Measurements from ENCODE around the gene THAP8.
"Not testable (repeated sequence)": the region's sequence is repeated elsewhere in the genome, so short reads cannot be mapped to it uniquely, and the experiment has no call there.

The THAP8 gene

DNA sequence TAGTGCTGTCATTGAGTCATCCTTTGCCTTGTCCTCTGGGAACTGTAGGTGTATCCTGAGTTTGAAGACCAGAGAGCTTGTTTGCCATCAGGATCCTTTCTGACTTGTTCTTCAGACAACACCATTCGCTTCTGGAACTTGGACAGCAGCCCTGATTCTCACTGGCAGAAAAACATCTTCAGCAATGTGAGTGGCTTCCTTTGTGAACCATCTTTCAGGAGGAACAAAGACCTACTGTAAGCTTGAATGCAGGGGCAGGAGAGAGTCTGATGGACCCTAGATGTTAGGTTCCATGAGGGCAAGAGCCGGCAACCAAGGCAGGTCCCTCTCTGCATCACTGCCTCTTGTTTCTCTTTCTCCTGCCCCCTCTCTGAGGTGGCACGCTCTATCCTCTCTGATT, 27.3 kb upstream of the THAP8 start:
- DNase-seq (ENCODE audit: extremely low read depth, insufficient read length): no peak
- Histone ChIP-seq H3K4me3 (replicated peaks; ENCODE audit: low read depth, low read length) (no peak overlapping the region), H3K36me3 (ENCODE audit: control insufficient read depth, insufficient read depth, low read length) (peaks cover 17% of the 10 kb centered on the region), H3K27me3 (replicated peaks; ENCODE audit: control insufficient read depth, insufficient read depth, low read length) (no peaks in the 10 kb centered on the region)
- TF ChIP-seq, protein P1, sequence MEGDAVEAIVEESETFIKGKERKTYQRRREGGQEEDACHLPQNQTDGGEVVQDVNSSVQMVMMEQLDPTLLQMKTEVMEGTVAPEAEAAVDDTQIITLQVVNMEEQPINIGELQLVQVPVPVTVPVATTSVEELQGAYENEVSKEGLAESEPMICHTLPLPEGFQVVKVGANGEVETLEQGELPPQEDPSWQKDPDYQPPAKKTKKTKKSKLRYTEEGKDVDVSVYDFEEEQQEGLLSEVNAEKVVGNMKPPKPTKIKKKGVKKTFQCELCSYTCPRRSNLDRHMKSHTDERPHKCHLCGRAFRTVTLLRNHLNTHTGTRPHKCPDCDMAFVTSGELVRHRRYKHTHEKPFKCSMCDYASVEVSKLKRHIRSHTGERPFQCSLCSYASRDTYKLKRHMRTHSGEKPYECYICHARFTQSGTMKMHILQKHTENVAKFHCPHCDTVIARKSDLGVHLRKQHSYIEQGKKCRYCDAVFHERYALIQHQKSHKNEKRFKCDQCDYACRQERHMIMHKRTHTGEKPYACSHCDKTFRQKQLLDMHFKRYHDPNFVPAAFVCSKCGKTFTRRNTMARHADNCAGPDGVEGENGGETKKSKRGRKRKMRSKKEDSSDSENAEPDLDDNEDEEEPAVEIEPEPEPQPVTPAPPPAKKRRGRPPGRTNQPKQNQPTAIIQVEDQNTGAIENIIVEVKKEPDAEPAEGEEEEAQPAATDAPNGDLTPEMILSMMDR (IDR thresholded peaks at IDR 0.05; ENCODE audit: insufficient read depth, low read length, poor library complexity, severe bottlenecking): no peak

DNA sequence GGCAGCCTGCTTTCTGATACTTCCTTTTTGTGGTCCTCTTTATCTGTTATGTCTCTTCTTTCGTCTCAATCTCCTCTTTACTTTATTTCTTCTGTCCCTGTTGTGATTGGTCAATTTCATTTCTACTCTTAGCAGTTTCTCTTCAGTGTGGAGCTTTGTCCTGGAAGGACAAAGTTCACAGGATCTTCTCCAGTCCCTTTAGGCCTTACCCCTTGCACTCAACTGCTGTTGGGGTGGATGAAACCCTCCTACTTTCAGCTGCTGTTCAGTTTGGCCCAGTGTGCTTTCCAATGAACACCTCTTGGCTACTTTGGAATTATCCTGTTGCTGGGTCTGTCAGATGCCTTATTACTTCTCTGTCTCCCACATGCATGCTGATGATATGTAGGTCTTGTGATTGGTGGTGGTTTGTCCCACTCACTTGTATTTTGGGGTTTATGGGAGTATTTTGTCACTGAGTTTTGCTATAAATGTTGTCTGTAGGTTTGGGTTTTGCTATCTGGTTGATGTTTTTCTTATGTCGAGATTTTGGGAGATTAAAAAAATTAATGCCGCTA, 25.4 kb upstream of the THAP8 start:
- no peak for DNase-seq (ENCODE audit: extremely low read depth, insufficient read length)
- Histone ChIP-seq H3K4me3 (replicated peaks; ENCODE audit: low read depth, low read length) (no peak overlapping the region), H3K36me3 (ENCODE audit: control insufficient read depth, insufficient read depth, low read length) (peaks cover 14% of the 10 kb centered on the region), H3K27me3 (replicated peaks; ENCODE audit: control insufficient read depth, insufficient read depth, low read length) (no peaks in the 10 kb centered on the region)
- TF ChIP-seq, protein P1 (IDR thresholded peaks at IDR 0.05; ENCODE audit: insufficient read depth, low read length, poor library complexity, severe bottlenecking): no peak

DNA sequence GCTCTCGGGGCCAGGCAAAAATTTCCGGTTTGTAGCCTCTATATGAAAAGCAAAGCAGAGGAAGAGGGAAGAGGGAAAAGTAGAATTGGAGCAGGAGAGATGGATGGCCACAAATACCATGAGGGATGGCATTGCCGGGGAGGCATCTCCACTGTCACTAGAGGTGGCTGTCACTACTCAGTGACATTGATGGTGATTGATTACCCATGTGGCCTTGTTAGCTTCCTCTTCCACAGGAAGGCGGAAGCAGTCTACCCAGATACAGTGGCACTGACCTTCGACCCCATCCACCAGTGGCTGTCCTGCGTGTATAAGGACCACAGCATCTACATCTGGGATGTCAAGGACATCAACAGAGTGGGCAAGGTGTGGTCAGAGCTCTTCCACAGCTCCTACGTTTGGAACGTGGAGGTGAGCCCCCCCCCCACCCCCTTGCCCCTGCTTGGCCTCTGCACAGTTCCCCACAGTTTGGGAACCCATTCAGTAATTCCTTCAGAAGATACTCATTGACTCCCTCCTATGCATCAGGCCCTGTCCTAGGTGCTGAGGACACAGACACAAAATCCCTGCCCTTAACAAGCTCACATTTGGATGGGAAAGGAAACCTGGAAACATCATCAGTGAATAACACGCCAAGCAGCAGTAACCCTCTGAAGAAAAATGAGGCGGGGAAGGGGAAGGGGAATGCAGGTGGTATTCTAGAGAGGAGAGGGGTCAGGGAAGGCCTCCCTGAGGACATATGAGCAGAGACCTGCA, 19.2 kb upstream of the THAP8 start:
- DNase-seq (ENCODE audit: extremely low read depth, insufficient read length): no peak
- TF ChIP-seq, protein P1 (IDR thresholded peaks at IDR 0.05; ENCODE audit: insufficient read depth, low read length, poor library complexity, severe bottlenecking): no peak
- Histone ChIP-seq H3K4me3 (replicated peaks; ENCODE audit: low read depth, low read length) (no peak overlapping the region), H3K36me3 (ENCODE audit: control insufficient read depth, insufficient read depth, low read length) (peaks cover 7% of the 10 kb centered on the region), H3K27me3 (replicated peaks; ENCODE audit: control insufficient read depth, insufficient read depth, low read length) (no peaks in the 10 kb centered on the region)

DNA sequence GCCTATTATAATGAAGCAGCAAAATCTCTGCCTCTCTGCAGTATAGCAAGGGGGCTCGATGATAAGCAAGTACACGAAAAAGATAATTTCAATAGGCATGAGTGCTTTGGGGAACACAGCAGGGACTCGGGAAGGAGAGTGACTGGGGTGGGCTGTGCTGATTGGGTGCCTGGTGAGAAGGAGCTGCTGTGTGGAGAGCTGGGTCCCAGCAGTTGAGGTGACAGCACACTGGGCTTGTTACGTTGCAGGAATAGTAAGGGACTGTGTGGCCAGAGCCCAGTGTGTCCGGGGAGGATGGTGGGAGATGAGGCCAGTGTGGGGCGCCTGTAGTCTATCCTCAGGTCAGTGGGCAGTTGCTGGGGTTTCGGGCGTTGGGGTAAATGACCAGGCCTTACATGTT, 18.0 kb upstream of the THAP8 start:
- H3K4me3 ChIP-seq (replicated peaks; ENCODE audit: low read depth, low read length): no peak overlapping the region
- DNase-seq (ENCODE audit: extremely low read depth, insufficient read length): no peak
- TF ChIP-seq, protein P1 (IDR thresholded peaks at IDR 0.05; ENCODE audit: insufficient read depth, low read length, poor library complexity, severe bottlenecking): no peak
- peaks cover 12% of the 10 kb centered on the region for H3K36me3 ChIP-seq (ENCODE audit: control insufficient read depth, insufficient read depth, low read length)
- H3K27me3 ChIP-seq (replicated peaks; ENCODE audit: control insufficient read depth, insufficient read depth, low read length): no peaks in the 10 kb centered on the region

DNA sequence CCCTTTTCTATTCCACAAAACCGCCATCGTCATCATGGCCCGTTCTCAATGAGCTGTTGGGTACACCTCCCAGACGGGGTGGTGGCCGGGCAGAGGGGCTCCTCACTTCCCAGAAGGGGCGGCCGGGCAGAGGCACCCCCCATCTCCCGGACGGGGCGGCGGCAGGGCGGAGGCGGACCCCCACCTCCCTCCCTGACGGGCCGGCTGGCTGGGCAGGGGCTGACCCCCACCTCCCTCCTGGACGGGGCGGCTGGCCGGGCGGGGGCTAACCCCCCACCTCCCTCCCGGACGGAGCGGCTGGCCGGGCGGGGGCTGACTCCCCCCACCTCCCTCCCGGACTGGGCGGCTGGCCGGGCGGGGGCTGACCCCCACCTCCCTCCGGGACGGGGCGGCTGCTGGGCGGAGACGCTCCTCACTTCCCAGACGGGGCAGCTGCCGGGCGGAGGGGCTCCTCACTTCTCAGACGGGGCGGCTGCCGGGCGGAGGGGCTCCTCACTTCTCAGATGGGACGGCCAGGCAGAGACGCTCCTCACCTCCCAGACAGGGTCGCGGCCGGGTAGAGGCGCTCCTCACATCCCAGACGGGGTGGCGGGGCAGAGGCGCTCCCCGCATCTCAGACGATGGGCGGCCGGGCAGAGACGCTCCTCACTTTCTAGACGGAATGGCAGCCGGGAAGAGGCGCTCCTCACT, 14.9 kb upstream of the THAP8 start:
- DNase-seq (ENCODE audit: extremely low read depth, insufficient read length); H3K4me3 ChIP-seq (replicated peaks; ENCODE audit: low read depth, low read length); H3K27me3 ChIP-seq (replicated peaks; ENCODE audit: control insufficient read depth, insufficient read depth, low read length): not testable (repeated sequence)
- H3K36me3 ChIP-seq (ENCODE audit: control insufficient read depth, insufficient read depth, low read length): peaks cover 25% of the 10 kb centered on the region

DNA sequence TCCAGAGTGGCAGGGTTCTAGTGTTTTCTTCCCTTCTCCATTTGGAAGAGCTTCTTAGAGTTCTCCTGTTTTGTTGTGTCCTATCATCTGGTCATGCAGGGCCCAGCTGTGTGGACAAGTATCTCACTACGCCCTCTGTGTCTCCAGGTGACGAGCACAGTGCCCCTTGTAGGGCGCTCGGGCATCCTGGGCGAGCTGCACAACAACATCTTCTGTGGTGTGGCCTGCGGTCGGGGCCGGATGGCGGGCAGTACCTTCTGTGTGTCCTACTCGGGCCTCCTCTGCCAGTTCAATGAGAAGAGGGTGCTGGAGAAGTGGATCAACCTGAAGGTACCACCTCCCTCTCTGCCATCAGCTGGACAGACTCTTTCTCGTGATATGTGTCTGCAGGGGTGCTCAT, 13.6 kb upstream of the THAP8 start:
- no peaks in the 10 kb centered on the region for H3K27me3 ChIP-seq (replicated peaks; ENCODE audit: control insufficient read depth, insufficient read depth, low read length)
- no peak overlapping the region for H3K4me3 ChIP-seq (replicated peaks; ENCODE audit: low read depth, low read length)
- TF ChIP-seq, protein P1 (IDR thresholded peaks at IDR 0.05; ENCODE audit: insufficient read depth, low read length, poor library complexity, severe bottlenecking): no peak
- peaks cover 29% of the 10 kb centered on the region for H3K36me3 ChIP-seq (ENCODE audit: control insufficient read depth, insufficient read depth, low read length)
- DNase-seq (ENCODE audit: extremely low read depth, insufficient read length): no peak
